Heart right ventricle (tissue), 16 donors: ENCODE measurements around the gene TSC22D4. TPM values are rescaled to one million over a fixed set of nuclear protein-coding genes. Genes with fewer than 3 reads are reported as not detected.

ENCODE experiments used
- ATAC-seq, 8 donors: fragments of 200-7000 bp; cut with Tn5 transposase; one replicate each; pipeline ENCODE4 v1.9.1; 2020; ENCODE audit warnings: mild to moderate bottlenecking in 8 of 8, moderate library complexity in 8 of 8, moderate number of reproducible peaks in 1 of 8
- DNase-seq, 2 donors: peaks; one replicate each; pipeline ENCODE4 v3.0.0-alpha.2; 2020
- H3K27ac ChIP-seq, 10 donors: fragments of 200-600 bp; sonication (generic) in 2 of 10; one replicate each; pipeline versions ENCODE4 v1.5.0 to v1.8.0; 2020 to 2022; ENCODE audit warnings: mild to moderate bottlenecking in 3 of 10
- H3K27me3 ChIP-seq, 7 donors: fragments of 200-600 bp; one replicate each; pipeline ENCODE4 v1.8.0; 2021 to 2022; ENCODE audit warnings: mild to moderate bottlenecking in 2 of 7
- H3K36me3 ChIP-seq, 9 donors: fragments of 200-600 bp; sonication (generic) in 1 of 9; one replicate each; pipeline versions ENCODE4 v1.5.0 to v1.8.0; 2020 to 2022; ENCODE audit warnings: mild to moderate bottlenecking in 2 of 9
- H3K4me1 ChIP-seq, 9 donors: fragments of 200-600 bp; sonication (generic) in 1 of 9; one replicate each; pipeline versions ENCODE4 v1.5.0 to v1.8.0; 2020 to 2022; ENCODE audit warnings: mild to moderate bottlenecking in 4 of 9
- H3K4me3 ChIP-seq, 10 donors: fragments of 200-600 bp; sonication (generic) in 2 of 10; one replicate each; pipeline versions ENCODE4 v1.5.0 to v1.8.0; 2020 to 2022; ENCODE audit warnings: mild to moderate bottlenecking in 7 of 10, moderate library complexity in 2 of 10
- H3K9me3 ChIP-seq, 11 donors: fragments of 200-600 bp in 10 of 11; sonication (generic) in 2 of 11; one replicate each; pipeline versions ENCODE4 v1.5.0 to v1.8.0; 2013 to 2022; ENCODE audit warnings: mild to moderate bottlenecking in 2 of 11, control low read depth in 1 of 11, moderate library complexity in 1 of 11
- CTCF ChIP-seq, 9 donors: fragments of 200-600 bp; sonication (generic) in 2 of 9; IDR thresholded peaks; one replicate each; pipeline versions ENCODE4 v1.5.0 to v1.8.0; 2021 to 2022; ENCODE audit warnings: antibody characterized with exemption in 9 of 9, mild to moderate bottlenecking in 5 of 9, moderate library complexity in 1 of 9
- whole genome bisulfite sequencing, 2 donors: extraction: QIAGEN DNeasy Blood & Tissue Kit; methylation state at CpG; one replicate each; pipeline ENCODE4 v1.1.7; 2013; ENCODE audit warnings: inconsistent platforms in 1 of 2; 5-methylcytosine and 5-hydroxymethylcytosine counted together
- intact Hi-C, 10 donors: fragments of 100-400 bp; cut with DNase I; formaldehyde crosslinking; loops; one replicate each; pipeline versions ENCODE4 v1.11.1 to v1.14.2; 2022
- polyA plus RNA-seq, 2 donors: library from polyadenylated mRNA; stranded (reverse); fragments of 200-250 nt; gene quantifications; one replicate each; pipeline ENCODE4 v1.2.3, GENCODE V29; 2013
- total RNA-seq, 10 donors: library from RNA; stranded (reverse); fragmentation: NEBNext Ultra II Directional in 3 of 10; extraction: Animal tissue kit (Norgen Biotek cat#: 25700) in 3 of 10; gene quantifications; one replicate each; pipeline versions ENCODE4 v1.2.1 to v1.2.4, GENCODE V29; 2021 to 2023
- donor health status: Arrhythmogenic right ventricular cardiomyopathy.
- donor health status: ischemic (EF 13 %, LVEDD 7.1; RV severe dilation, severe dysfunction).
- donor health status: healthy with polysubstance abuse.
- donor health status: DM: no; HTN: yes; CAD: no.
- donor health status: DM: no; HTN: no; CAD: no.
- donor health status: ischemic (EF 25% LVEDD 6.9; RV normal size, moderate dysfunction).
- donor health status: ischemic (EF 25% LVEDD 5.7; RV mildly dilated, moderate dysfunction).
- donor health status: healthy.
- donor health status: DM: yes; HTN: yes; CAD: no.
- donor health status: Ischemic cardiomyopathy.
- donor health status: ischemic (EF 35%, LVEDD 5.7; RV mildly dilated, moderate dysfunction).
- donor health status: nonischemic (EF 11% LVEDD 7.7; RV severe dilation, severe dysfunction).
- donor health status: DM: yes; HTN: yes; CAD: no.
- donor health status: PGD.
- donor health status: ischemic (EF 29% LVEDD 5.4; RV normal size, mild dysfunction).
- donor health status: nonischemic (EF 23%, LVEDD 6.1; RV moderate dilation, normal function).

Gene TSC22D4
- total and polyA plus RNA-seq, 12 donors = 36.0 to 72.3 (median 47.7) TPM

DNA sequence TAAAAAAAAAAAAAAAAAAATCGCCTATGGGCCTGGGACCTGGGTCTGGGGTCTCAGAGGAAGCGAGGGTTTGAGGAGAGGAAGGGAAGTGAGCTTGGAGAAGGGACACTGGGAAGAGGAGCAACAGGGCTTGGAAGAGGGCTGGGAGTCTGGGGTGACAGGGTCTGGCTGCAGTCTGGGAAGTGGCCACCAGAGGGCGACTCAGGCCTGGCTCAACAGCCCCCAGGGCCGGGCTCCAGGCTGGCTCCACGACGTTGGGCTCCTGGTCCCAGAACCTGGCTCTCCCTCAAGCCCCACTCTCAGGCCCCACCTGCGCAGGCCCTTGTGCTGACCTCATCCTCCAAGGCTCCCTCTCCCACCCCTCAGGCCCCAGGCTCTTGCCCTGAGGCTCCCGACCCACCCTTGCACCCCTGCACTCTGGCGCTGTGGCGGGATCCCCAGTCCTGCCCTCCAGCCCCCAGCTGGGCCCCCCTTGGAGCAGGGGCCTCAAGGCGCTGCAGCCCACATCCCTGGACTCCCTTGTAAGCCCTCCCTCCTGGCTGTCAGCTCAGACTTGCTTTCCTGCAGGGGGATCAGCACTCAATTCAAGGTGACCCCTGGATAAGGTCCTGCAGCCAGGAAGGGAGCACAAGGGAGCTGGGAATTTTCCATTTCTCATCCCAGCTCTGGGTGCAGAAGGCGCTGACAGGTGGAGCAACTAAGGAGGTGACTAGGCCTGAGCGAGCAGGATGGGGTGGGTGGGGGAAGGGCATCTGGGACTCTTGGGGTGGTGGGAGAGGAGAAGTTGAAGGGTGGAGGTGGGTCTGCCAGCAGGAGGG, 9.6 kb downstream of the TSC22D4 start:
- Histone ChIP-seq H3K9me3 (no peaks in the 10 kb centered on the region), H3K27me3 (no peaks in the 10 kb centered on the region), H3K4me3 (no peak overlapping the region), H3K4me1 (peaks cover 17 to 90% (median 55%) of the 10 kb centered on the region in 9 donors), H3K27ac (peak overlapping the region in 8 of 10 donors; percentile 29 to 76 (median 66)), H3K36me3 (peaks cover 0 to 84% (median 13%) of the 10 kb centered on the region in 9 donors)
- DNase-seq = peak; percentile 86 to 92
- ATAC-seq = peak; percentile 69 to 81 (median 75)
- 24 to 26% methylated on average over 12 to 13 of the region's 13 CpGs for WGBS, 2 donors
- TF ChIP-seq CTCF (IDR thresholded peaks at IDR 0.05) = peak; percentile 90 to 95 (median 94)
- intact Hi-C loops = loop anchor here (1.0 to 10.0 kb wide), 16 partner anchors 13 to 395 kb away; partner anchors contain the start of genes NYAP1 (in 7 of the 10), GIGYF1 (in 5 of the 10), EPO (in 2 of the 10) and GNB2 (in 1 of the 10)

DNA sequence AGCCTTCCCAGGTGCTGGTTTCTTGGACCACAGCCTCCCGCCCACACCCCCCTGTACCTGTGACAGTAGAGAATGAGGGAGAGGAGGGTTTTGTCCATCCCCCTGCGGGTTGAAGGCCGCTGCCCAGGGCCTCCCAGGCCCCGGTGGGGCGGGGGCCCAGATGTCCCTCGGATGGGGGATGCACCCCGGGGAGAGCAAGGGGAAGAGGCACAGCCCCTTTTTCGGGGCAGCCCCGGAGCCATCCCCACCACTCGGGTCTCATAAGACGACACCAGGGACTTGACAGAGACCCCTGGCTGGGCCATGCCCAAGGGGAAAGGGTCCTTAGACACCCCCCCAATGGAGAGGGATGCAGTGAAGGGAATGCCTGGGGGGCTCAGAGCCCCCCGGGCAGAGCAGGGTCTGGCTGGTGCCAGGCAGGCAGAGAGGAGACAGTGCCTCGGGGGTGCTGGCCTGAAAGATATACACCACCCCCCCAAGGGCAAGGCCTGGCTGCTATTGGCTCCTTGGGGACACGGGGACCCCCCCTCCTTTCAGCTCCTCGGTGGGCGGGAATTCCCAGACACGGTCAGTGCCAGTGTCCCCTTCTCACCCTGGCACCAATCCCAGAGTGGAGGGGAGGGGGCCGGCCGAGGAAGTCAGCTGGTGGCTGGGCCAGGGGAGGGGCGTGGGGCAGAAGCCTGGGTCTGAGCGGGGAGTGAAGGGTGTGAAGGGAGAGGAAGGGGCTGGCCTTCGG, 11.2 kb downstream of the TSC22D4 start:
- H3K4me3 ChIP-seq = no peak overlapping the region
- no peak for TF ChIP-seq CTCF (IDR thresholded peaks at IDR 0.05)
- WGBS, 2 donors = 47 to 61% methylated on average over 22 of the region's 22 CpGs
- no peak for ATAC-seq
- H3K27me3 ChIP-seq = no peaks in the 10 kb centered on the region
- no peaks in the 10 kb centered on the region for H3K9me3 ChIP-seq
- H3K36me3 ChIP-seq = peaks cover 0 to 73% (median 7%) of the 10 kb centered on the region in 9 donors
- H3K4me1 ChIP-seq = peaks cover 14 to 75% (median 40%) of the 10 kb centered on the region in 9 donors
- peak in 1 of 2 donors; percentile 34 for DNase-seq
- intact Hi-C loops = loop anchor here (2.0 to 10.0 kb wide), 9 partner anchors 15 to 259 kb away; partner anchors contain the start of genes GIGYF1 (in 4 of the 10), NYAP1 (in 3 of the 10), EPO (in 2 of the 10) and POP7 (in 1 of the 10)
- peak overlapping the region in 7 of 10 donors; percentile 19 to 73 (median 43) for H3K27ac ChIP-seq

DNA sequence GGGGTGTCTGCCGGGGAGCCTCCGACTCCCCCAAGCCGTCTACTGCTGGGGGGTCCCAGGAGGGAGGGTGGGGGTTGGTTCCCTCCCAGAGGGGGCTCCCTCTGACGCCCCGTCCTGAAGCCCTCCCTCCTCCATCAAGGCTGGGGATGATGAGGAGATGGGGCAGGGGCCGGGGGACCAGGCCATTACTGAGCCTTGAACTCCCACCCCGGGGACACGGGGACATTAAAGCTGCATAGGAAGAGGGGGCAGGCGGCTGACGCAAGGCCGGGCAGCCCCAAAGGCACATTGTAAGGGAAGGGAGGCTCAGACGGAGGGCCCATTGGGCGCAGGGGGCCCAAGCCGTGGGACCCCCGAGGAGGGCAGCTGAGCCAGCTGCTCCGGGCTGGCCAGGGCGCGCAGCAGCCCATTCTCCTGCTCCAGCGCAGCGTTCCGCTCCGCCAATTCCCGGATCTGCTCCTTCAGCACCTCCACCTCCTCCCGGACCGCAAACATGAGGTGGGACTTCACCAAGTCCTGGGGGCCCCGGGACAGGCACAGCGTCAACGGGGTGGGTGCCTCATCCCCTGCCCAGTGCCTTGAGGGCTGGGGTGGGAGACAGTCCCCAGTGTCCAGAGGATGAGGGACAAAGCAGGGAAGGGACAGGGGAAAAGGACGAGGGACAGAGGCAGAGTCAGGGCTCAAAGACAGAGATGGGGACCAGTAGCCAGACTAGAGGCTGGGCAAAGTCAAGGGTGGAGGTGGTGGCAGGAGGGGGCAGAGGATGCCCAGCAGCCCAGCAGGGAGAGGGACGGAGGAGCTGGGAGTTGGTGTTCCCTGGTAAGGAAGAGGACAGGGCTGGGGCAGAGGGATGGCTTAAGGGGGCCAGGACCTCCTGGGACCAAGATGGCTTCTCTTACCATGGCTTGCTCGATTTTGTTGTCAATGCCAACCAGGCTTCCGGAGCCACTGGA, 12.1 kb downstream of the TSC22D4 start:
- intact Hi-C loops = loop anchor here in 9 of 10 donors (5.0 to 10.0 kb wide), 7 partner anchors 90 to 260 kb away; partner anchors contain the start of genes GIGYF1 (in 4 of the 9), EPO (in 2 of the 9) and POP7 (in 1 of the 9)
- H3K4me3 ChIP-seq = no peak overlapping the region
- peaks cover 0 to 66% (median 7%) of the 10 kb centered on the region in 9 donors for H3K36me3 ChIP-seq
- peak overlapping the region in 8 of 10 donors; percentile 50 to 76 (median 68) for H3K27ac ChIP-seq
- 69 to 75% methylated on average over 32 of the region's 32 CpGs for whole genome bisulfite sequencing, 2 donors
- H3K9me3 ChIP-seq = no peaks in the 10 kb centered on the region
- no peaks in the 10 kb centered on the region for H3K27me3 ChIP-seq
- no peak for TF ChIP-seq CTCF (IDR thresholded peaks at IDR 0.05)
- ATAC-seq = peak in 1 of 8 donors; percentile 10
- DNase-seq = no peak
- peaks cover 14 to 66% (median 35%) of the 10 kb centered on the region in 9 donors for H3K4me1 ChIP-seq
